Measurements from ENCODE around the gene FAM53C. TPM values are rescaled to one million over a fixed set of nuclear protein-coding genes. Genes with fewer than 3 reads are reported as not detected.

Gene FAM53C
- total and polyA plus RNA-seq, 2 donors (not counting 3 experiments of a cell fraction or from before 2014, with no cell fraction given), result 37.4 to 37.9 TPM

DNA sequence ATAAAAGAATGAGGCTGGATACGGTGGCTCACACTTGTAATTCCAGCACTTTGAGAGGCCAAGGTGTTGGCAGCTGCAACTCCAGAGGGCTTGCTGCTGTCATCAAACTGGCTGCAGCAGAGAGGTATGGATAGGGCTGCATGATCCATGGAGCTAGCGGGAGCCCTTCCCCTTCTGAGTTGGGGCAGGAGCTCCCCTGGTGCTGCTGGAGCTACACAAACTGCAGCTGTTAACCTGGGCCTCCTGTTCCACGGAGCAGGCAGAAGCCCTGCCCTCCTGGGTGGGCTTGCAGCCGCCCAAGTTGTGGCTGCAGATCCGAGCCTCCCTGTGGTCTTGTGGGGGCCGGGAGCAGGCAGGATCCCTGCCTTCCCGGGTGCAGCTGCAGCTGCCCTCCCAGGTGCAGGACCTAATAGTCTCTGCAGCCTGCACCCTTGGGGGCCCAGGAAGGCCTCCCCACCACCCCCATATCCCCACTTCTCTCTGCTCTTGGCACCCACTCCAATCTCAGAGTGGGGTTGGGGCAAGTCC lies 22.3 kb upstream of the FAM53C start:
- Histone ChIP-seq H3K79me2 (ENCODE audit: control insufficient read depth, insufficient read depth, low read length) (no peaks in the 10 kb centered on the region), H3K4me3 (replicated peaks in 1 of 3; ENCODE audit: insufficient read depth in 1 of 3, low read depth in 1 of 3, low read length in 3 of 3) (no peak overlapping the region), H3K4me1 (ENCODE audit: control insufficient read depth, extremely low read depth, insufficient read depth, low read length) (no peaks in the 10 kb centered on the region), H3K27me3 (ENCODE audit: control insufficient read depth in 2 of 2, insufficient read depth in 2 of 2, low read length in 2 of 2) (no peaks in the 10 kb centered on the region), H2AFZ (ENCODE audit: low read depth, low read length) (no peak overlapping the region), H3K4me2 (ENCODE audit: insufficient read depth, low read length) (no peak overlapping the region), H3K9ac (replicated peaks; ENCODE audit: extremely low read depth, insufficient read depth, low read length) (no peak overlapping the region), H3K9me1 (replicated peaks; ENCODE audit: control insufficient read depth, extremely low read depth, insufficient read depth, low read length) (no peaks in the 10 kb centered on the region), H4K20me1 (replicated peaks; ENCODE audit: control insufficient read depth, extremely low read depth, insufficient read depth, low read length) (no peaks in the 10 kb centered on the region), H3K9me3 (replicated peaks; ENCODE audit: control insufficient read depth, insufficient read depth, low read length) (no peaks in the 10 kb centered on the region), H3K36me3 (ENCODE audit: control insufficient read depth in 2 of 2, extremely low read depth in 1 of 2, insufficient read depth in 2 of 2, low read length in 2 of 2) (no peaks in the 10 kb centered on the region), H3K27ac (ENCODE audit: insufficient read depth, low read depth, low read length) (no peak overlapping the region)
- CTCF ChIA-PET, result interaction anchor here (1.0 kb wide), 1 partner anchor 93 kb away, joined by 5 read pairs; no protein-coding TSS in a partner anchor
- dilution Hi-C loops (cut with MboI; ENCODE audit: extremely low pct_ligation_motif_present, low sequenced_read_pairs) (no loop called here), intact Hi-C loops (cut with micrococcal nuclease) (no loop called here)
- no peak for DNase-seq (ENCODE audit: low read depth, low spot score)
- TF ChIP-seq POLR2AphosphoS5 (IDR thresholded peaks at IDR 0.05; ENCODE audit: insufficient read depth, low read depth, low read length) (no peak), EZH2 (IDR thresholded peaks at IDR 0.05; ENCODE audit: borderline replicate concordance, low read depth, low read length, severe bottlenecking) (no peak), POLR2A (IDR thresholded peaks at IDR 0.05; ENCODE audit: low read depth, low read length) (no peak), FOS (IDR thresholded peaks at IDR 0.05; ENCODE audit: borderline replicate concordance, insufficient read depth, low read length) (no peak), MYC (IDR thresholded peaks at IDR 0.05; ENCODE audit: low read depth, low read length) (no peak), GATA2 (IDR thresholded peaks at IDR 0.05; ENCODE audit: insufficient read depth, insufficient read length, low read depth, low read length) (no peak), JUN (IDR thresholded peaks at IDR 0.05; ENCODE audit: borderline replicate concordance, insufficient read depth, insufficient read length, low read depth) (no peak)
- TF ChIP-seq, protein P1, sequence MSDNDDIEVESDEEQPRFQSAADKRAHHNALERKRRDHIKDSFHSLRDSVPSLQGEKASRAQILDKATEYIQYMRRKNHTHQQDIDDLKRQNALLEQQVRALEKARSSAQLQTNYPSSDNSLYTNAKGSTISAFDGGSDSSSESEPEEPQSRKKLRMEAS (IDR thresholded peaks at IDR 0.05; ENCODE audit: insufficient read depth, insufficient read length), result no peak
- TF ChIP-seq, protein P2, sequence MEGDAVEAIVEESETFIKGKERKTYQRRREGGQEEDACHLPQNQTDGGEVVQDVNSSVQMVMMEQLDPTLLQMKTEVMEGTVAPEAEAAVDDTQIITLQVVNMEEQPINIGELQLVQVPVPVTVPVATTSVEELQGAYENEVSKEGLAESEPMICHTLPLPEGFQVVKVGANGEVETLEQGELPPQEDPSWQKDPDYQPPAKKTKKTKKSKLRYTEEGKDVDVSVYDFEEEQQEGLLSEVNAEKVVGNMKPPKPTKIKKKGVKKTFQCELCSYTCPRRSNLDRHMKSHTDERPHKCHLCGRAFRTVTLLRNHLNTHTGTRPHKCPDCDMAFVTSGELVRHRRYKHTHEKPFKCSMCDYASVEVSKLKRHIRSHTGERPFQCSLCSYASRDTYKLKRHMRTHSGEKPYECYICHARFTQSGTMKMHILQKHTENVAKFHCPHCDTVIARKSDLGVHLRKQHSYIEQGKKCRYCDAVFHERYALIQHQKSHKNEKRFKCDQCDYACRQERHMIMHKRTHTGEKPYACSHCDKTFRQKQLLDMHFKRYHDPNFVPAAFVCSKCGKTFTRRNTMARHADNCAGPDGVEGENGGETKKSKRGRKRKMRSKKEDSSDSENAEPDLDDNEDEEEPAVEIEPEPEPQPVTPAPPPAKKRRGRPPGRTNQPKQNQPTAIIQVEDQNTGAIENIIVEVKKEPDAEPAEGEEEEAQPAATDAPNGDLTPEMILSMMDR (IDR thresholded peaks at IDR 0.05; ENCODE audit: extremely low read depth in 1 of 2, insufficient read depth in 1 of 2, low read depth in 1 of 2, low read length in 2 of 2), result no peak
- POLR2A ChIA-PET, result no interaction called here
- no TSS peak for BruUV-seq (replicated peaks)
- FAIRE-seq, result no peak
